ENCODE measurements around the gene CEP20.

Gene CEP20

DNA sequence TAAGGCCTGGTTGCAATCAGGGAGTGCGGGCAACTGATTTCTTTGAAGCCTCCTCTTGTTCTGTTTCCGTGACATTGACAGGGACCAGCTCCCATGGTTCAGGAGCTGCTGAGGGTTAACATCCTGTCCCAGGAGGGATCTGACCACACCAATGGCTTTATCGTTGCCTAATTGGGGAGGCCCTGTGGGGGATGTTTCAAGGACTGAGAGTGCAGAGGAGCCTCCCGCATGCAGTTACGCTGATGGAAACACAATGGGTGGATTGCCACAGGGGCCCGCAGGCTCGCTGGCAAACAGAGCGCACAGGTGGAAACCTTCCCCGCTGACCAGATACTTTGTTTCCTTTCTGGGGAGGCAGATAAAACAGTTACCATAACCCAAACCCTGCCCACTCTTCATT is 37.2 kb upstream of the CEP20 start:
- TF ChIP-seq FOXP2 (optimal IDR thresholded peaks at IDR 0.05; ENCODE audit: borderline replicate concordance, extremely low read depth, extremely low read length, insufficient read depth) (no peak), POLR2AphosphoS5 (IDR thresholded peaks at IDR 0.05; ENCODE audit: low read depth, low read length) (no peak), TAF1 (IDR thresholded peaks at IDR 0.05; ENCODE audit: borderline replicate concordance, insufficient read depth, low read length) (no peak)
- TF ChIP-seq, protein P1, sequence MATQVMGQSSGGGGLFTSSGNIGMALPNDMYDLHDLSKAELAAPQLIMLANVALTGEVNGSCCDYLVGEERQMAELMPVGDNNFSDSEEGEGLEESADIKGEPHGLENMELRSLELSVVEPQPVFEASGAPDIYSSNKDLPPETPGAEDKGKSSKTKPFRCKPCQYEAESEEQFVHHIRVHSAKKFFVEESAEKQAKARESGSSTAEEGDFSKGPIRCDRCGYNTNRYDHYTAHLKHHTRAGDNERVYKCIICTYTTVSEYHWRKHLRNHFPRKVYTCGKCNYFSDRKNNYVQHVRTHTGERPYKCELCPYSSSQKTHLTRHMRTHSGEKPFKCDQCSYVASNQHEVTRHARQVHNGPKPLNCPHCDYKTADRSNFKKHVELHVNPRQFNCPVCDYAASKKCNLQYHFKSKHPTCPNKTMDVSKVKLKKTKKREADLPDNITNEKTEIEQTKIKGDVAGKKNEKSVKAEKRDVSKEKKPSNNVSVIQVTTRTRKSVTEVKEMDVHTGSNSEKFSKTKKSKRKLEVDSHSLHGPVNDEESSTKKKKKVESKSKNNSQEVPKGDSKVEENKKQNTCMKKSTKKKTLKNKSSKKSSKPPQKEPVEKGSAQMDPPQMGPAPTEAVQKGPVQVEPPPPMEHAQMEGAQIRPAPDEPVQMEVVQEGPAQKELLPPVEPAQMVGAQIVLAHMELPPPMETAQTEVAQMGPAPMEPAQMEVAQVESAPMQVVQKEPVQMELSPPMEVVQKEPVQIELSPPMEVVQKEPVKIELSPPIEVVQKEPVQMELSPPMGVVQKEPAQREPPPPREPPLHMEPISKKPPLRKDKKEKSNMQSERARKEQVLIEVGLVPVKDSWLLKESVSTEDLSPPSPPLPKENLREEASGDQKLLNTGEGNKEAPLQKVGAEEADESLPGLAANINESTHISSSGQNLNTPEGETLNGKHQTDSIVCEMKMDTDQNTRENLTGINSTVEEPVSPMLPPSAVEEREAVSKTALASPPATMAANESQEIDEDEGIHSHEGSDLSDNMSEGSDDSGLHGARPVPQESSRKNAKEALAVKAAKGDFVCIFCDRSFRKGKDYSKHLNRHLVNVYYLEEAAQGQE (IDR thresholded peaks at IDR 0.05; ENCODE audit: insufficient read depth in 1 of 2, low read depth in 2 of 2, low read length in 2 of 2): no peak

DNA sequence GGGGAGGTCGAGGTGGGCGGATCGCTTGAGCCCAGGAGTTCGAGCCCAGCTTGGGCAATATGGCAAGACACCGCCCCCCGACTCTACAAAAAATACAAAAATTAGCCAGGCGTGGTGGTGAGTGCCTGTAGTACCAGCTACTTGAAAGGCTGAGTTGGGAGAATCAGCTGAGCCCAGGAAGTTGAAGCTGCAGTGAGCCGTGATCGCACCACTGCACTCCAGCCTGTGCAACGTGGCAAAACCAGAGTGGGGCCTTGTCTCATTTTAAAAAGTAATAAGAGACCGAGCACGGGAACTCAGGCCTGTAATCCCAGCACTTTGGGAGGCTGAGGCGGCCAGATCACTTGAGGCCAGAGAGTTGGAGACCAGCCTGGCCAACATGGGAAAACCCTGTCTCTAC is 36.6 kb upstream of the CEP20 start:
- TF ChIP-seq SIN3A (IDR thresholded peaks at IDR 0.05; ENCODE audit: borderline replicate concordance, insufficient read depth, low read length) (no peak), POLR2AphosphoS5 (IDR thresholded peaks at IDR 0.05; ENCODE audit: low read depth, low read length) (no peak), TAF1 (IDR thresholded peaks at IDR 0.05; ENCODE audit: borderline replicate concordance, insufficient read depth, low read length) (no peak), FOXP2 (optimal IDR thresholded peaks at IDR 0.05; ENCODE audit: borderline replicate concordance, extremely low read depth, extremely low read length, insufficient read depth) (no peak)
- TF ChIP-seq, protein P1 (IDR thresholded peaks at IDR 0.05; ENCODE audit: insufficient read depth in 1 of 2, low read depth in 2 of 2, low read length in 2 of 2): no peak

DNA sequence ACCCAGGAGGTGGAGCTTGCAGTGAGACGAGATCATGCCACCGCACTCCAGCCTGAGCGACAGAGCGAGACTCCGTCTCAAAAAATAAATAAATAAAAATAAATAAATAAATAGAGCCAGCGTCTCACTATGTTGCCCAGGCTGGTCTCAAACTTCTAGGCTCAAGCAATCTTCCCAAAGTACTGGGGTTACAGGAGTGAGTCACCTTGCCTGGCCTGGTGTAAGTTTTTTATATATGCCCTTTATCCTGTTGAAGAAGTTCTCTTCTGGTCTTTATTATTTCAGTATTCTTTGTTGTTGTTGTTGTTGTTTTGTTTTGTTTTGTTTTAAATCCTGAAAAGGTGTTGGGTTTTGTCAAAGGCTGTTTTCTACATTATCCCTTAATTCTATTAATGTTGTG is 30.9 kb upstream of the CEP20 start:
- no peak for TF ChIP-seq FOXP2 (optimal IDR thresholded peaks at IDR 0.05; ENCODE audit: borderline replicate concordance, extremely low read depth, extremely low read length, insufficient read depth)
- no peak for TF ChIP-seq TAF1 (IDR thresholded peaks at IDR 0.05; ENCODE audit: borderline replicate concordance, insufficient read depth, low read length)
- TF ChIP-seq, protein P1 (IDR thresholded peaks at IDR 0.05; ENCODE audit: insufficient read depth in 1 of 2, low read depth in 2 of 2, low read length in 2 of 2): no peak

DNA sequence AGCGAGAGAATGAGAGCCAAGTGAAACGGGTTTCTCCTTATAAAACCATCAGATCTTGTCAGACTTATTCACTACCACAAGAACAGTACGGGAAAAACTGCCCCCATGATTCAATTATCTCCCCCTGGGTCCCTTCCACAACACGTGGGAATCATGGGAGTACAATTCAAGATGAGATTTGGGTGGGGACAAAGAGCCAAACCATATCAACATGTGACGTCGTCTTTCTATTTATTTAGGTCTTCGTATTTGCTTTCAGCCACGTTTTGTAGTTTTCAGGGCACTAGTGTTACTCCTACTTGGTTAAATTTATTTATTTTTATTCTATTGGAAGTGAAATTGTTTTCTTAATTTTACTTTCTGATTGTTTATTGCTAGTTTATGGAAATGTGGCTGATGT is 27.9 kb upstream of the CEP20 start:
- TF ChIP-seq FOXP2 (optimal IDR thresholded peaks at IDR 0.05; ENCODE audit: borderline replicate concordance, extremely low read depth, extremely low read length, insufficient read depth): no peak
- TF ChIP-seq, protein P1 (IDR thresholded peaks at IDR 0.05; ENCODE audit: insufficient read depth in 1 of 2, low read depth in 2 of 2, low read length in 2 of 2): no peak
- TF ChIP-seq TAF1 (IDR thresholded peaks at IDR 0.05; ENCODE audit: borderline replicate concordance, insufficient read depth, low read length): no peak
- no peak for TF ChIP-seq SIN3A (IDR thresholded peaks at IDR 0.05; ENCODE audit: borderline replicate concordance, insufficient read depth, low read length)
- TF ChIP-seq POLR2AphosphoS5 (IDR thresholded peaks at IDR 0.05; ENCODE audit: low read depth, low read length): no peak

DNA sequence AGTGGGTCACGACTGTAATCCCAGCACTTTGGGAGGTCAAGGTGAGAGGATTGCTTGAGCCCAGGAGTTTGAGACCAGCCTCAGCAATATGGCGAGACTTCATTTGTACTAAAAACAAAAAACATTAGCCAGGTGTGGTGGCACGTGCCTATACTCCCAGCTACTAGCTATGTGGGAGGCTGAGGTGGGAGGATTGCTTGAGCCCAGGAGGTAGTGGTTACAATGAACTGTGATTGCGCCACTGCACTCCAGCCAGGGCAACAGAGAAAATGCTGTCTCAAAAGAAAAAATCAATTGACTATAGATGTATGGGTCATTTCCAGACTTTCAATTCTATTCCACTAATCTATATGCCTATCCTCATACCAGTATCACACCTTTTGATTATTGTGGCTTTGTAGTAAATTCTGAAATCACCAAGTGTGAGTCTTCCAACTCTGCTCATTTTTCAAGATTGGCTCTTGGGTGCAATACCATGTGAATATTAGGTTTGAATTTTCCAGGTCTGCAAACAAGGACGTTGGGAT is 27.2 kb upstream of the CEP20 start:
- no peak for TF ChIP-seq FOXP2 (optimal IDR thresholded peaks at IDR 0.05; ENCODE audit: borderline replicate concordance, extremely low read depth, extremely low read length, insufficient read depth)
- no peak for TF ChIP-seq TAF1 (IDR thresholded peaks at IDR 0.05; ENCODE audit: borderline replicate concordance, insufficient read depth, low read length)
- TF ChIP-seq POLR2AphosphoS5 (IDR thresholded peaks at IDR 0.05; ENCODE audit: low read depth, low read length): no peak
- TF ChIP-seq, protein P1 (IDR thresholded peaks at IDR 0.05; ENCODE audit: insufficient read depth in 1 of 2, low read depth in 2 of 2, low read length in 2 of 2): no peak
- TF ChIP-seq SIN3A (IDR thresholded peaks at IDR 0.05; ENCODE audit: borderline replicate concordance, insufficient read depth, low read length): no peak

Data from PFSK-1 (cell line).